Tibial nerve (tissue), 4 donors: Measurements from ENCODE around the gene NANOS2.

Experiments
- EP300 ChIP-seq, 2 donors: sonication (generic); formaldehyde crosslinking; IDR thresholded peaks; one replicate each; pipeline ENCODE4 v1.6.1; 2017; ENCODE audit warnings: antibody characterized with exemption in 2 of 2, mild to moderate bottlenecking in 1 of 2
- POLR2A ChIP-seq, 2 donors: fragments of 450-650 bp; IDR thresholded peaks; one replicate each; pipeline ENCODE4 v1.6.1; 2017; ENCODE audit warnings: antibody characterized with exemption in 2 of 2, mild to moderate bottlenecking in 2 of 2, moderate library complexity in 2 of 2
- TF ChIP-seq, protein P1 (sequence below), 5 experiments: fragments of 200-600 bp in 3 of 5; fragments of 450-650 bp in 2 of 5; sonication (generic) in 3 of 5; IDR thresholded peaks; one replicate each; pipeline ENCODE4 v1.5.1; 2016 to 2019; ENCODE audit warnings: antibody characterized with exemption in 5 of 5, mild to moderate bottlenecking in 3 of 5, moderate library complexity in 2 of 5

DNA sequence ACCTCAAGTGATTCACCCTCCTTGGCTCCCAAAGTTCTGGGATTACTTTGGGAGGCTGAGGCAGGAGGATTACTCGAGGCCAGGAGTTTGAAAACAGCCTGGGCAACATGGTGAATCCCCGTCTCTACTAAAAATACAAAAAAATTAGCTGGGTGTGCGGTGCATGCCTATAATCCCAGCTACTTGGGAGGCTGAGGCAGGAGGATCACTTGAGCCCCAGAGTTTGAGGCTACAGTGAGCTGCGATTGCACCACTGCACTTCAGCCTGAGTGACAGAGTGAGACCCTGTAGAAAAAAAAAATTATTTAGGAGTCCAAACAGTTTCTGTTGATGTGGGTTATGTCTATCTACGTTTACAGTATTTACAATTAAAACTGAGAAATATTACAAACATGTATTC is 43.8 kb downstream of the NANOS2 start:
- TF ChIP-seq, protein P1, sequence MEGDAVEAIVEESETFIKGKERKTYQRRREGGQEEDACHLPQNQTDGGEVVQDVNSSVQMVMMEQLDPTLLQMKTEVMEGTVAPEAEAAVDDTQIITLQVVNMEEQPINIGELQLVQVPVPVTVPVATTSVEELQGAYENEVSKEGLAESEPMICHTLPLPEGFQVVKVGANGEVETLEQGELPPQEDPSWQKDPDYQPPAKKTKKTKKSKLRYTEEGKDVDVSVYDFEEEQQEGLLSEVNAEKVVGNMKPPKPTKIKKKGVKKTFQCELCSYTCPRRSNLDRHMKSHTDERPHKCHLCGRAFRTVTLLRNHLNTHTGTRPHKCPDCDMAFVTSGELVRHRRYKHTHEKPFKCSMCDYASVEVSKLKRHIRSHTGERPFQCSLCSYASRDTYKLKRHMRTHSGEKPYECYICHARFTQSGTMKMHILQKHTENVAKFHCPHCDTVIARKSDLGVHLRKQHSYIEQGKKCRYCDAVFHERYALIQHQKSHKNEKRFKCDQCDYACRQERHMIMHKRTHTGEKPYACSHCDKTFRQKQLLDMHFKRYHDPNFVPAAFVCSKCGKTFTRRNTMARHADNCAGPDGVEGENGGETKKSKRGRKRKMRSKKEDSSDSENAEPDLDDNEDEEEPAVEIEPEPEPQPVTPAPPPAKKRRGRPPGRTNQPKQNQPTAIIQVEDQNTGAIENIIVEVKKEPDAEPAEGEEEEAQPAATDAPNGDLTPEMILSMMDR (IDR thresholded peaks at IDR 0.05): no peak
- TF ChIP-seq EP300 (IDR thresholded peaks at IDR 0.05) (no peak), POLR2A (IDR thresholded peaks at IDR 0.05) (no peak)
